GM18873 (cell line): ENCODE results near the gene COL5A1.

Source experiments
- ATAC-seq: cut with Tn5 transposase; IDR thresholded peaks from one replicate; pipeline ENCODE4 v1.9.1; 2021; ENCODE audit warnings: mild to moderate bottlenecking, moderate library complexity, moderate number of reproducible peaks; ENCODE audit not compliant: unreplicated experiment, low FRiP score

COL5A1 gene

DNA sequence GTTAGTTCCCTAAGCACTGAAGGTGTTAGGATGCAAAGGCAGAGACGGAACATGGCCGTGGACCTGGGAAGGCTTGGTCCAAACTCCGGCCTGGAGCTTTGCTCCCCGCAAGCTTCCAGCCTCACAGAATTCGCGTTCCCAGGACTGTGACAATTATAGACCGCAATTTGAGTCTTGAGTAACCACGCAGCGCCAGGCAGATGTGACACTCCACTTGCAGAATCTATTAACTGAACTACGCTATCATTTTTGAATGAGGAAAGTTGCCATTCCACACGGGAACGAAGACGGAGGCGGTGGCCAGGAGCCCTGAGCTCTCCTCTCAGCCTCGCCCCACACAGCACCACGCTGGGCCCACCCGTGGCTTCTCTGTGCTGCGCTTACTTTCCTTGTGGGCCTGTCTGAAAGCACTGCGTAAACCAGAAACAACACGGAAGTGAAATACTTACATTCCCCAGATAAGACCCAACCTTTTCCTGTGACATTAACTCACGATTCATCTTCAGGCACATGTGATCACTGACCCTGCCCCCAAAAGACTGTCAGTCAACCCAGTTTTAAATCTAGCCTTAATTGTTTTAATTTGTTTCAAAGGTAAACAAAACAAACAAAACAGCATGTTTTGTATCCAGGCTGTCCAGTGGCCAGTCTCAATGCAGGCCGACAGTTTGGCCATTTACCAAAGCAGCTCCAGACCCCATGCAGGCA lies 16.1 kb upstream of the COL5A1 start:
- no peak for ATAC-seq

GRCh38 chr9:134626069-134626423 lies 15.6 kb upstream of the COL5A1 start:
- no peak for ATAC-seq

GRCh38 chr9:134626571-134627416 lies 14.8 kb upstream of the COL5A1 start:
- ATAC-seq, result no peak

DNA sequence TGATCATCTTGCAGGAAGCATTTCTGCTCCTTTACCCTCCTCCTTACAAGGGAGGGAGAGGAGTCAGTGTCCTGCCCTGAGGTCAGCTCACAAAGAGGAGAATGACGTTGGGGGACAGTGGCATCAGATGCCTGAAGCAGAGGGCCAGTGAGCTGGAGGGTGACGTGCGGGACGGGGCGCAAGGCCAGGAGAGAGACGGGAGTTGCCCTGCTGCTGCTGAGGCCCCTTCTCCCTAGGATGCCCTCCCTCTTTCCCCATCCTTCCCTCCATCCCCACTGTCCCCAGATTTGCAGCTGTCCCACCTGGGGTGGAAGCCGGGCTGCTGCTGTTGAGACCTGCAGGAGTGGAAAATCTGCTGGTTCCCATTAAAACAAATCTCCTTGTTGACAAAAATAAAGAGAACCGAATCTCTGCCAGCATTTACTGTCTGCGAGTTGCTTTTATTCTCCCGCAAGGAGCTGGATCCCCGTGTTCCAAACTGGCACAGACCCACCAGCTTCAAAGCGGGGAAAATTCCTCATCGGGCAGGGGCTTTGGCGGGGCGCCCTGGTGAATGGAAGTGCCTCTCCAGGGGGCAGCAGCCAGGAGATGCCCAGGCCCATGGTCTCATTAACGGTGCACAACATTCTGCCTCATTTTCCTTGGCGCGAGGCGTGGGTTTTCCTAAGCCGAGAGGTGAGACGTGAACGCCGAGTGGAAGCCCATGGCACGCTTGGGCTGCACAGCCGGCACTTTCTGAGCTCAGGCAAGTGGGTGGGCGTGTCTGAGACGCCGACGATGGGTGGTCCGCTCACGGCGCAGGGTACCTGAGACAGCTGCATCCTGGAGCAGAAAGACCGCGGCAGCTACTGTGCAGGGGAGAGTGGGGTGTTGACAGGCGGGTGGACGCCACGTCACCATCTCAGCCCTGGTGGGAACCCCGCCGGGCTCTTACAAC lies 13.9 kb upstream of the COL5A1 start:
- no peak for ATAC-seq

GRCh38 chr9:134628354-134628736 lies 13.3 kb upstream of the COL5A1 start:
- no peak for ATAC-seq

DNA sequence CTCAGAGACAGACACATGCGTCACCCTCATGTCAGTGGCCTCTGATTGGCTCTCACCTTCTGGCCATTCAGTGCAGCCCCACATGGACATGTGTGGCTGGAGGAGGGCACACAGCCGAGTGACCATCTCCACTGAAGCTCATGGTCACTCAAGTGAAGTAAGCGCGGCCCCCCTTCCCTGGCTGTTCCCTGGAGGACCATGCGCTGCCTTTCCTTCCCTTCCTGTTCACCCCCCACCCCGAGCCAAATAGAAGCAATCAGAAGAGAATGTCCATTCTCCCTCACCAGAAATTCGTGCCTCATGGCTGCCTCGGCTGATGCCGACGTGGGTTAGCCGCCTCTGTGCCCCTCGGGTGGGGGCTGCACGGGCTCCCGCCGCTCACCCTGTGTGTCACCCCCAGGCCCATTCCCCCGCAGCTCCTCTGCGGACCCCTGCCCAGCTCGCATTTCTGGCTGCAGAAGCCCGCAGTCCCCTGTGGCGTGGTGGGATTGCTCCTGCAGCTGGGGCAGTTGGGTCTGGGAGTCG lies 12.5 kb upstream of the COL5A1 start:
- ATAC-seq, result no peak

GRCh38 chr9:134629586-134630392 lies 11.8 kb upstream of the COL5A1 start:
- ATAC-seq, result no peak

- no peak for ATAC-seq
Measured at GRCh38 chr9:134630393-134630790, 11.2 kb upstream of the COL5A1 start.

- ATAC-seq, result no peak
Measured at GRCh38 chr9:134630861-134631260, 10.7 kb upstream of the COL5A1 start.

DNA sequence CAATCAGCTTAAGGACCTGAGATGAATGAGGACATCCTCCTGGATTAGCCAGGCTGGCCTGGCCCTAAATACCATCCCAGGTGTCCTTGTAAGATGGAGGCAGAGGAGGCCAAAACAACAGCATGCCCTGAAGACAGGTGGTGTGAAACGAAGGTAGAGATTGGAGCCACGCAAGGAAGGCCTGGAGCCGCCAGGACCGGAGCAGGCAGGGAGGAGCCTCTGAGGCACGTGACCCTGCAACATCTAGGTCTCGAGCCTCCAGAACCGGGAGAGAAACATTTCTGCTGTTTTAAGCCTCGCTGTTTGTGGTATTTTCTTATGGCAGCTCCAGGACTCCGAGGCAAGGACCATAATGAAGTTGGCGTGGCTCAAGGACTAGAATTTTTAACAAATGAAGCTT lies 9.7 kb upstream of the COL5A1 start:
- ATAC-seq, result no peak

DNA sequence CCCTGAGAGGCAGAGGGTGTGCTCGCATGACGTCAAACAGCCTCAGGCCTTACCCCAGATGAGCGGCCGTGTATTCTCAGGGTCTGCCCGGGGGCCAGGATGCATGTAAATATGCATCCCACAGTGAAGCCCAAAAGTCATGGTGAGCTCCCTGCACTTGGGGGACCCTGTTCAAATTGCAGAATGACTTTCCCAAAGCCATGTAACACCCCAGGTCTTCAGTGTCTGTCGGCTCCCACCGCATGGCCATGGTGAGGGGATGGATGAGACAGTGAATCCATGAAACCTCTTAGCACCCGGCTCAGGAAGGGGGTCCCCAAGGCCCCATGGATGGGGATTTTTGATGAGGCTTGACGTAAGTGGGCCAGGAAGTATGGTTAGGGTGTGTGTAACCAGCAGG lies 9.3 kb upstream of the COL5A1 start:
- ATAC-seq, result no peak

- ATAC-seq, result no peak
Measured at GRCh38 chr9:134633362-134634142, 8.1 kb upstream of the COL5A1 start.

- ATAC-seq, result no peak
Measured at GRCh38 chr9:134634176-134634575, 7.4 kb upstream of the COL5A1 start.

- no peak for ATAC-seq
Measured at GRCh38 chr9:134634667-134635230, 6.9 kb upstream of the COL5A1 start.

GRCh38 chr9:134635351-134636148 lies 6.1 kb upstream of the COL5A1 start:
- no peak for ATAC-seq

- no peak for ATAC-seq
Measured at GRCh38 chr9:134636149-134636507, 5.5 kb upstream of the COL5A1 start.

DNA sequence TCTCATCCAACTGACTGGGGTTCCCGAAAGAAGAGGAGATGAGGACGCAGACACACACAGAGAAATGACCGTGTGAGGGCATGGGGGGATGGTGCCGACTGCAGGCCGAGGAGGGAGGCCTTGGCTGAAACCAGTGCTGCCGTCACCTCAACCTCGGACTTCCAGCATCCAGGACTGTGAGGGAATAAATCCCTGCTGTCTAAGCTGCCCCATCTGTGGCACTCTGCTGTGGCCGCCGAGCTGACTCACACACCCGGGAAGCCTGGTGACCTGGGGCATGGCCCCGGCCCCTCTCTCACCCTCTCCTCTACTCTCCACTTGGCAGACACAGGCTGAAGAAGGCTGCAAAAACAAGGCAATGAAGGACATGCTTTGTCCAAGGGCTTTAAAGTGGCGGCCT lies 4.4 kb upstream of the COL5A1 start:
- no peak for ATAC-seq
